ENCODE measurements around the gene EREG. TPM values are rescaled to one million over a fixed set of nuclear protein-coding genes. Genes with fewer than 3 reads are reported as not detected.

Gene EREG
- total and polyA plus RNA-seq, 2 of the 8 experiments (the other 6 are each of a cell fraction or from before 2014, with no cell fraction given) = not detected

DNA sequence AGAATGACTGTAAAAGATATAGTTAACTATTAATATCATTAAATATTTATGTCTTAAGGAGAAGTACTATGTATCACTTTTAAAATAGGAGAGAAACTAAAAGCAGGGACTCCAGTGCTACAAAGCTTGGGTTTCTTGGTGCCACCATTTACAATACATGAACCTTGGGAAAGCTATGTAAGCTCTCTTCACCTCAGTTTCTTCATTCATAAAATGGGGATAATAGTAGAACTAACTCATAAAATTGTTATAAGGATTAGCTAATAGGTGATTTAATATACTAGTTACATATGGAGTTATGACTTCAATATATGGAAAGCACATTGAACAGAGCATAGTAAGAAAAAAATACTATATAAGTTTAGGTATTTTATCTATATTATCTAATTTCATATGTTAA lies 33.0 kb upstream of the EREG start:
- DNase-seq (ENCODE audit: low read depth in 1 of 2, low spot score in 2 of 2) (no peak), FAIRE-seq (no peak)
- Histone ChIP-seq H3K79me2 (ENCODE audit: control insufficient read depth in 1 of 2, insufficient read depth in 2 of 2, low read length in 2 of 2) (no peaks in the 10 kb centered on the region), H3K18ac (ENCODE audit: extremely low read depth, low read length) (no peak overlapping the region), H3K79me1 (ENCODE audit: low read depth, low read length) (no peaks in the 10 kb centered on the region), H4K91ac (replicated peaks; ENCODE audit: insufficient read length, low read length) (no peak overlapping the region), H3K4ac (replicated peaks; ENCODE audit: insufficient read length, low read depth, low read length) (no peak overlapping the region), H3K9ac (replicated peaks in 1 of 4; ENCODE audit: extremely low read depth in 1 of 4, low read depth in 3 of 4, low read length in 3 of 4) (no peak overlapping the region), H3K27ac (ENCODE audit: low read depth, low read length) (no peak overlapping the region), H3K4me3 (ENCODE audit: extremely low read depth in 1 of 4, insufficient read depth in 2 of 4, low read depth in 3 of 4, low read length in 4 of 4) (no peak overlapping the region), H2AK5ac (ENCODE audit: low read depth, low read length) (no peak overlapping the region), H2BK5ac (ENCODE audit: low read depth, low read length) (no peak overlapping the region), H2BK20ac (ENCODE audit: low read length) (no peak overlapping the region), H3K4me1 (replicated peaks in 1 of 4; ENCODE audit: control insufficient read depth in 3 of 4, insufficient read depth in 4 of 4, low read length in 3 of 4) (peaks cover 0 to 4% (median 0%) of the 10 kb centered on the region in 4 experiments; a peak in 2 of 7 replicates), H3K9me3 (ENCODE audit: insufficient read depth in 2 of 2, low read depth in 1 of 2, low read length in 1 of 2) (no peaks in the 10 kb centered on the region), H4K20me1 (replicated peaks in 1 of 2; ENCODE audit: control insufficient read depth in 1 of 2, insufficient read depth in 2 of 2, low read length in 2 of 2) (no peaks in the 10 kb centered on the region), H3K23ac (ENCODE audit: insufficient read length) (no peak overlapping the region), H2BK120ac (replicated peaks; ENCODE audit: low read depth, low read length) (no peak overlapping the region), H2BK12ac (ENCODE audit: low read depth, low read length) (no peak overlapping the region), H4K8ac (ENCODE audit: extremely low read depth, insufficient read depth, low read length) (no peak overlapping the region), H3K56ac (replicated peaks; ENCODE audit: insufficient read length, low read depth, low read length) (no peak overlapping the region), H2AFZ (ENCODE audit: low read length) (no peak overlapping the region), H3K36me3 (ENCODE audit: control insufficient read depth in 2 of 4, insufficient read depth in 4 of 4, low read length in 3 of 4) (no peaks in the 10 kb centered on the region), H4K5ac (ENCODE audit: insufficient read length, low read depth, low read length) (no peak overlapping the region), H2BK15ac (ENCODE audit: low read length) (no peak overlapping the region), H3K23me2 (ENCODE audit: low read depth, low read length) (no peaks in the 10 kb centered on the region), H3K14ac (ENCODE audit: insufficient read length) (no peak overlapping the region), H3K4me2 (ENCODE audit: insufficient read depth in 1 of 2, low read depth in 2 of 2, low read length in 2 of 2) (no peak overlapping the region), H3K27me3 (replicated peaks in 1 of 4; ENCODE audit: control insufficient read depth in 3 of 4, extremely low read depth in 1 of 4, insufficient read depth in 3 of 4, low read length in 3 of 4) (no peaks in the 10 kb centered on the region)
- ChIA-PET CTCF (ENCODE audit: partially characterized antibody) (interaction anchor here (1.3 kb wide), 1 partner anchor 343 kb away, joined by 3 read pairs; no protein-coding TSS in a partner anchor), POLR2A (ENCODE audit: partially characterized antibody) (no interaction called here)
- TF ChIP-seq BCL11A (IDR thresholded peaks at IDR 0.05; ENCODE audit: low read depth in 2 of 2, low read length in 2 of 2) (no peak), SP1 (IDR thresholded peaks at IDR 0.05; ENCODE audit: low read depth, low read length) (no peak), TCF12 (IDR thresholded peaks at IDR 0.05; ENCODE audit: low read depth, low read length) (no peak), POLR2AphosphoS5 (IDR thresholded peaks at IDR 0.05; ENCODE audit: low read depth, low read length) (no peak), KDM1A (IDR thresholded peaks at IDR 0.05; ENCODE audit: borderline replicate concordance, low read length) (no peak)
